HCT116 (cell line): Measurements from ENCODE around the gene TLCD5. TPM values are rescaled to one million over a fixed set of nuclear protein-coding genes. Genes with fewer than 3 reads are reported as not detected.

Experiments used
- ATAC-seq: fragments of 200-7000 bp; cut with Tn5 transposase; 2 replicates; pipeline ENCODE4 v1.9.1; 2020; ENCODE audit warnings: mild to moderate bottlenecking, moderate library complexity
- BruUV-seq: library from RNA; stranded (reverse); fragments of 400-500 nt; replicated peaks from 2 replicates; lab custom pipeline; 2021; lab: Mats Ljungman, UMichigan
- CTCF ChIA-PET: fragments of 300-600 bp; sonication (Branson Sonifier 250); formaldehyde crosslinking; loops from one replicate; lab custom pipeline; 2021; ENCODE audit warnings: antibody characterized with exemption; lab: Charles Lee
- POLR2A ChIA-PET: fragments of 300-600, 350-600 bp; sonication (Branson Sonifier 250); formaldehyde crosslinking; loops from one replicate; lab custom pipeline; 2021; ENCODE audit warnings: antibody characterized with exemption; lab: Charles Lee
- RAD21 ChIA-PET, 2 experiments: fragments of 300-600 bp; sonication (Branson Sonifier 250); formaldehyde crosslinking; loops; one replicate each; lab custom pipeline; 2023; ENCODE audit warnings: low total read pairs in 2 of 2; ENCODE audit not compliant: uncharacterized antibody in 2 of 2, unreplicated experiment in 2 of 2, low non-redundant PET in 1 of 2; lab: Charles Lee
- DNase-seq: peaks from one replicate; pipeline ENCODE4 v3.0.0-alpha.2; 2010; ENCODE audit warnings: low read depth, low spot score
- H2AFZ ChIP-seq: fragments of 200-600 bp; shearing (Covaris generic), sonication (generic); 2 replicates; pipeline ENCODE4 v1.6.1; 2017; ENCODE audit warnings: low read depth, mixed run types, mixed read lengths, antibody characterized with exemption, low read length; ENCODE audit not compliant: poor library complexity, severe bottlenecking
- H3K27ac ChIP-seq: 2 replicates; pipeline ENCODE4 v1.5.1; 2012; ENCODE audit warnings: low read depth, low read length
- H3K27me3 ChIP-seq: fragments of 200-600 bp; sonication (generic); 2 replicates; pipeline ENCODE4 v1.6.1; 2016; ENCODE audit warnings: mixed run types, low read length, mixed read lengths; ENCODE audit not compliant: insufficient read depth
- H3K36me3 ChIP-seq, 2 experiments: fragments of 200-500 bp in 1 of 2; fragments of 200-600 bp in 1 of 2; sonication (Bioruptor generic) in 1 of 2; sonication (generic) in 1 of 2; 2 replicates each; pipeline versions ENCODE4 v1.5.1 to v1.6.1; 2014 to 2016; ENCODE audit warnings: low read length in 2 of 2, inconsistent platforms in 1 of 2, mixed read lengths in 1 of 2, mixed run types in 1 of 2; ENCODE audit not compliant: insufficient read depth in 2 of 2, control insufficient read depth in 1 of 2
- H3K4me1 ChIP-seq, 2 experiments: fragments of 200-600 bp in 1 of 2; sonication (generic) in 1 of 2; 2 replicates each; pipeline versions ENCODE4 v1.5.1 to v1.6.1; 2012 to 2017; ENCODE audit warnings: low read length in 2 of 2, inconsistent platforms in 1 of 2, mild to moderate bottlenecking in 1 of 2, mixed read lengths in 1 of 2, mixed run types in 1 of 2, moderate library complexity in 1 of 2; ENCODE audit not compliant: insufficient read depth in 2 of 2, control insufficient read depth in 1 of 2
- H3K4me2 ChIP-seq: fragments of 200-600 bp; sonication (generic); 2 replicates; pipeline ENCODE4 v1.6.1; 2017; ENCODE audit warnings: mixed run types, low read length, mixed read lengths
- H3K4me3 ChIP-seq, 2 experiments: fragments of 200-600 bp in 1 of 2; sonication (generic) in 1 of 2; replicated peaks in 1 of 2; 2 replicates each; pipeline ENCODE4 v1.5.1; 2011 to 2016; ENCODE audit warnings: low read length in 2 of 2, control low read depth in 1 of 2, low read depth in 1 of 2, mild to moderate bottlenecking in 1 of 2, mixed read lengths in 1 of 2, mixed run types in 1 of 2
- H3K79me2 ChIP-seq: fragments of 200-600 bp; sonication (generic); 2 replicates; pipeline ENCODE4 v1.6.1; 2017; ENCODE audit warnings: mild to moderate bottlenecking, mixed run types, low read length, moderate library complexity, mixed read lengths; ENCODE audit not compliant: insufficient read depth
- H3K9ac ChIP-seq: fragments of 200-600 bp; sonication (generic); 2 replicates; pipeline ENCODE4 v1.6.1; 2016; ENCODE audit warnings: low read length, mixed read lengths
- H3K9me2 ChIP-seq: fragments of 200-600 bp; sonication (generic), shearing (Covaris generic); 2 replicates; pipeline ENCODE4 v1.6.1; 2017; ENCODE audit warnings: mixed run types, mild to moderate bottlenecking, moderate library complexity; ENCODE audit not compliant: insufficient read depth
- H3K9me3 ChIP-seq, 2 experiments: fragments of 200-500 bp in 1 of 2; fragments of 200-600 bp in 1 of 2; sonication (Bioruptor generic) in 1 of 2; sonication (generic) in 1 of 2; 2 replicates each; pipeline ENCODE4 v1.6.1; 2014 to 2017; ENCODE audit warnings: low read length in 2 of 2, mixed read lengths in 2 of 2, inconsistent platforms in 1 of 2, low read depth in 1 of 2, mild to moderate bottlenecking in 1 of 2, mixed run types in 1 of 2, moderate library complexity in 1 of 2; ENCODE audit not compliant: control insufficient read depth in 1 of 2, insufficient read depth in 1 of 2
- H4K20me1 ChIP-seq: fragments of 200-600 bp; sonication (generic), shearing (Covaris generic); 2 replicates; pipeline ENCODE4 v1.6.1; 2017; ENCODE audit warnings: mixed run types, mild to moderate bottlenecking, moderate library complexity; ENCODE audit not compliant: insufficient read depth
- CBX3 ChIP-seq: IDR thresholded peaks from 2 replicates; pipeline ENCODE4 v1.6.1; 2012; ENCODE audit warnings: low read depth
- EZH2 ChIP-seq: fragments of 200-600 bp; sonication (generic); IDR thresholded peaks from 2 replicates; pipeline ENCODE4 v1.6.1; 2017; ENCODE audit warnings: antibody characterized with exemption, mixed run types
- EZH2phosphoT487 ChIP-seq: fragments of 200-600 bp; IDR thresholded peaks from 2 replicates; pipeline ENCODE4 v1.6.1; 2018; ENCODE audit warnings: antibody characterized with exemption, borderline replicate concordance
- JUND ChIP-seq: IDR thresholded peaks from 2 replicates; pipeline ENCODE4 v1.6.1; 2012
- POLR2A ChIP-seq: IDR thresholded peaks from 2 replicates; pipeline ENCODE4 v1.7.0; 2011; ENCODE audit warnings: borderline replicate concordance; ENCODE audit not compliant: insufficient read depth, insufficient read length; ENCODE audit errors: extremely low read depth
- RAD21 ChIP-seq: IDR thresholded peaks from 2 replicates; pipeline ENCODE4 v1.6.1; 2012; ENCODE audit warnings: low read depth, mild to moderate bottlenecking
- TCF7L2 ChIP-seq: IDR thresholded peaks from 2 replicates; pipeline ENCODE4 v1.7.0; 2011; ENCODE audit warnings: borderline replicate concordance, inconsistent platforms; ENCODE audit not compliant: insufficient read depth, insufficient read length; ENCODE audit errors: extremely low read depth
- intact Hi-C: fragments of 100-400 bp; cut with micrococcal nuclease; formaldehyde crosslinking; loops from 2 replicates; pipeline ENCODE4 v1.10.0; 2022
- total RNA-seq: library from RNA; stranded (reverse); gene quantifications from one replicate; pipeline ENCODE4 v1.2.1, GENCODE V29; 2021; ENCODE audit not compliant: unreplicated experiment
- TF ChIP-seq, protein P1 (sequence below): IDR thresholded peaks from 2 replicates; pipeline ENCODE4 v1.6.1; 2012; ENCODE audit warnings: low read depth

TLCD5 gene
- total RNA-seq, 1 experiment from 2014 or later = 9.1 TPM

GRCh38 chr11:120290956-120291355, 34.1 kb upstream of the TLCD5 start:
- H3K9me2 ChIP-seq = no peaks in the 10 kb centered on the region
- H3K9ac ChIP-seq = no peak overlapping the region
- CTCF ChIA-PET = interaction anchor here (0.8 to 1.6 kb wide), 2 partner anchors 12 to 55 kb away, joined by 3 to 5 read pairs; no protein-coding TSS in a partner anchor
- no peak overlapping the region for H3K4me3 ChIP-seq
- peaks cover 5 to 8% of the 10 kb centered on the region in 2 experiments; a peak in 3 of 4 replicates for H3K4me1 ChIP-seq
- H4K20me1 ChIP-seq = no peaks in the 10 kb centered on the region
- ATAC-seq (no peak), DNase-seq (no peak)
- H3K36me3 ChIP-seq = no peaks in the 10 kb centered on the region
- RAD21 ChIA-PET = no interaction called here
- BruUV-seq = no TSS peak
- H3K4me2 ChIP-seq = no peak overlapping the region
- H3K27me3 ChIP-seq = peaks cover 41% of the 10 kb centered on the region; the same call in 1 of the 2 replicates
- no peak overlapping the region for H3K27ac ChIP-seq
- no peaks in the 10 kb centered on the region for H3K9me3 ChIP-seq
- H2AFZ ChIP-seq = no peak overlapping the region
- POLR2A ChIA-PET = no interaction called here
- intact Hi-C loops = no loop called here
- H3K79me2 ChIP-seq = no peaks in the 10 kb centered on the region
- TF ChIP-seq JUND = no peak
- TF ChIP-seq EZH2 = no peak
- TF ChIP-seq RAD21 = no peak
- TF ChIP-seq, protein P1, sequence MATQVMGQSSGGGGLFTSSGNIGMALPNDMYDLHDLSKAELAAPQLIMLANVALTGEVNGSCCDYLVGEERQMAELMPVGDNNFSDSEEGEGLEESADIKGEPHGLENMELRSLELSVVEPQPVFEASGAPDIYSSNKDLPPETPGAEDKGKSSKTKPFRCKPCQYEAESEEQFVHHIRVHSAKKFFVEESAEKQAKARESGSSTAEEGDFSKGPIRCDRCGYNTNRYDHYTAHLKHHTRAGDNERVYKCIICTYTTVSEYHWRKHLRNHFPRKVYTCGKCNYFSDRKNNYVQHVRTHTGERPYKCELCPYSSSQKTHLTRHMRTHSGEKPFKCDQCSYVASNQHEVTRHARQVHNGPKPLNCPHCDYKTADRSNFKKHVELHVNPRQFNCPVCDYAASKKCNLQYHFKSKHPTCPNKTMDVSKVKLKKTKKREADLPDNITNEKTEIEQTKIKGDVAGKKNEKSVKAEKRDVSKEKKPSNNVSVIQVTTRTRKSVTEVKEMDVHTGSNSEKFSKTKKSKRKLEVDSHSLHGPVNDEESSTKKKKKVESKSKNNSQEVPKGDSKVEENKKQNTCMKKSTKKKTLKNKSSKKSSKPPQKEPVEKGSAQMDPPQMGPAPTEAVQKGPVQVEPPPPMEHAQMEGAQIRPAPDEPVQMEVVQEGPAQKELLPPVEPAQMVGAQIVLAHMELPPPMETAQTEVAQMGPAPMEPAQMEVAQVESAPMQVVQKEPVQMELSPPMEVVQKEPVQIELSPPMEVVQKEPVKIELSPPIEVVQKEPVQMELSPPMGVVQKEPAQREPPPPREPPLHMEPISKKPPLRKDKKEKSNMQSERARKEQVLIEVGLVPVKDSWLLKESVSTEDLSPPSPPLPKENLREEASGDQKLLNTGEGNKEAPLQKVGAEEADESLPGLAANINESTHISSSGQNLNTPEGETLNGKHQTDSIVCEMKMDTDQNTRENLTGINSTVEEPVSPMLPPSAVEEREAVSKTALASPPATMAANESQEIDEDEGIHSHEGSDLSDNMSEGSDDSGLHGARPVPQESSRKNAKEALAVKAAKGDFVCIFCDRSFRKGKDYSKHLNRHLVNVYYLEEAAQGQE = no peak
- no peak for TF ChIP-seq EZH2phosphoT487
- no peak for TF ChIP-seq CBX3
- TF ChIP-seq TCF7L2 = no peak
- TF ChIP-seq POLR2A = no peak
